ENCODE measurements around the gene ATXN2. TPM values are rescaled to one million over a fixed set of nuclear protein-coding genes. Genes with fewer than 3 reads are reported as not detected.

The ATXN2 gene
- total and polyA plus RNA-seq, 9 of the 15 experiments (the other 6 are each of a cell fraction or from before 2014, with no cell fraction given), result 16.8 to 67.8 (median 29.3) TPM

GRCh38 chr12:111580119-111580425, 19.0 kb downstream of the ATXN2 start:
- Histone ChIP-seq H3K9ac (ENCODE audit: insufficient read depth in 1 of 2, low read depth in 2 of 2, low read length in 2 of 2) (peak overlapping the region in 1 of 2 experiments; percentile 47; a peak in 2 of 4 replicates), H3K79me2 (ENCODE audit: control insufficient read depth, insufficient read depth, low read length) (peaks cover 92% of the 10 kb centered on the region), H3K4me3 (no peak overlapping the region), H3K4me1 (replicated peaks in 1 of 2; ENCODE audit: control insufficient read depth in 2 of 2, insufficient read depth in 2 of 2, low read length in 2 of 2) (peaks cover 22 to 24% of the 10 kb centered on the region in 2 experiments; a peak in 4 of 5 replicates), H3K27ac (ENCODE audit: extremely low read depth, low read depth, low read length) (peak overlapping the region; percentile 1; the same call in 1 of the 3 replicates), H3K27me3 (ENCODE audit: control insufficient read depth in 2 of 2, insufficient read depth in 2 of 2, low read length in 2 of 2) (no peaks in the 10 kb centered on the region), H2AFZ (ENCODE audit: low read depth, low read length) (no peak overlapping the region), H3K4me2 (ENCODE audit: insufficient read depth, low read length) (no peak overlapping the region), H4K20me1 (replicated peaks; ENCODE audit: control insufficient read depth, insufficient read depth, low read length) (0 out of 2 replicates have a peak, but pooled peaks cover 11% of the 10 kb centered on the region), H3K36me3 (ENCODE audit: control insufficient read depth, insufficient read depth, low read length) (peaks cover 38% of the 10 kb centered on the region), H3K9me3 (replicated peaks; ENCODE audit: control insufficient read depth, insufficient read depth, low read depth, low read length) (no peaks in the 10 kb centered on the region; the same call in 1 of the 2 replicates), H3K9me1 (ENCODE audit: control insufficient read depth, insufficient read depth, low read length) (peaks cover 5% of the 10 kb centered on the region)
- ATAC-seq, result no peak
- WGBS (ENCODE audit: insufficient coverage, low coverage, missing lambda C conversion rate), result 59% methylated on average over 3 of the region's 3 CpGs
- FAIRE-seq, result no peak
- ChIA-PET POLR2A (interaction anchor here (0.9 to 1.6 kb wide), 2 partner anchors 9 to 14 kb away, joined by 4 read pairs; no protein-coding TSS in a partner anchor), CTCF (ENCODE audit: low intra/inter-chr PET ratio) (no interaction called here)
- TF ChIP-seq ARHGAP35 (IDR thresholded peaks at IDR 0.05; ENCODE audit: partially characterized antibody) (no peak), KAT8 (IDR thresholded peaks at IDR 0.05; ENCODE audit: low read depth) (no peak), NFE2 (IDR thresholded peaks at IDR 0.05; ENCODE audit: low read depth) (no peak), GTF2A2 (tag; IDR thresholded peaks at IDR 0.05) (no peak), XRCC4 (IDR thresholded peaks at IDR 0.05; ENCODE audit: extremely low read depth, insufficient read depth, insufficient read length) (no peak), NR2C2 (CRISPR knock-in tag; IDR thresholded peaks at IDR 0.05) (no peak), NR2C2 (tag; IDR thresholded peaks at IDR 0.05) (no peak), GATA2 (CRISPR knock-in tag; IDR thresholded peaks at IDR 0.05) (no peak), ZBTB49 (CRISPR knock-in tag; IDR thresholded peaks at IDR 0.05; ENCODE audit: borderline replicate concordance) (no peak), MLX (CRISPR knock-in tag; conservative IDR thresholded peaks at IDR 0.05) (no peak), FOXA1 (IDR thresholded peaks at IDR 0.05; ENCODE audit: borderline replicate concordance) (no peak), ZMIZ1 (IDR thresholded peaks at IDR 0.05; ENCODE audit: low read depth in 2 of 2, low read length in 2 of 2) (no peak), ZNF3 (CRISPR knock-in tag; IDR thresholded peaks at IDR 0.05) (no peak), SAFB (IDR thresholded peaks at IDR 0.05; ENCODE audit: borderline replicate concordance, low read depth, low read length) (no peak), MCM7 (IDR thresholded peaks at IDR 0.05) (no peak), CREB5 (CRISPR knock-in tag; IDR thresholded peaks at IDR 0.05) (no peak), NCOA6 (IDR thresholded peaks at IDR 0.05) (no peak)
- DNase-seq (ENCODE audit: extremely low read depth in 1 of 4, low spot score in 3 of 4), result no peak
- in situ Hi-C loops (cut with MboI) (no loop called here), intact Hi-C loops (cut with micrococcal nuclease) (no loop called here)
- no TSS peak for BruUV-seq (replicated peaks)

Measured in K562 (cell line).